ENCODE data around the gene RACK1.

RACK1 gene

GRCh38 chr5:181204826-181205760, 38.6 kb downstream of the RACK1 start, which contains the start of gene TRIM7:
Gene TRIM7 (minus strand): TSS chr5:181205196. CDS start chr5:181205110, 86 bp downstream.
- Histone ChIP-seq H3K36me3 (ENCODE audit: control insufficient read depth, insufficient read depth, low read length) (no peaks in the 10 kb centered on the region), H3K27me3 (ENCODE audit: control insufficient read depth, insufficient read depth, low read length) (peaks cover 57% of the 10 kb centered on the region), H3K9me3 (ENCODE audit: control insufficient read depth, insufficient read depth, low read length) (no peaks in the 10 kb centered on the region), H3K4me1 (ENCODE audit: control insufficient read depth, insufficient read depth, low read length) (peaks cover 11% of the 10 kb centered on the region), H3K4me3 (ENCODE audit: low read depth, low read length) (peak within 1 kb of the TSS; percentile 96), H3K9ac (ENCODE audit: low read depth, low read length) (no peak within 1 kb of the TSS)

DNA sequence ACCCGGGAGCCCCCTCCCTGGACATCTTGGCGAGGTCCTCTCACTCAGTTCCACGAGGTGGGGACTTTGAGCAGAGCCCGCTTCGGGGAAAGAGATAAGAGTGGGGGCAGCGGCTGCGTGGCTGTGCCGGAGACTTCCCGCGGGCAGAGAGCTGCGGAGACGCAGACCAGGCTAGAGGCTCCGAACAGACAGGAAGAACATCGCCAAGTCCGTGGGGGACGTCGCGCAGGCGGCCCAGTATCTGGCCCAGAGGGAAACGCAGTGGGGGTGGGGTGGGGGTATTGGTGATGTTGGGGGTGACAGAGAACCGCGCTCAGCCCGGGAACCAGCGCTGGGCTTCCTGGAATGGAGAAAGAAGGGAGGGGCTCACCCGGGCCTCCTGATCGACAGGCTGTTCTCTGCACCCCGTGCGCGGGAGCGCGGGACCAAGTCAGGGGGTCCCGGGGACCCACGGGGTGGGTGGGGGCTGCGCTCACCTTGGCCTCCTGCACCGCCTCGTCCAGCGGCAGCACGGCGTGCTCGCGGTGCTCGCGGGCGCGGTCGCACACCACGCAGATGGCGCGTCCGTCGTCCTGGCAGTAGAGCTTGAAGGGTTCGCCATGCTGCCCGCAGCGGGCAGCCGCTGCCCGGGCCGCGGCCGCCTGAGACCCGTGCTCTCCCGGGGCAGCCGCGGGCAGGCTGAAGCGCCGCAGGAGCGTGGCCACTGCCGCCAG, 39.4 kb downstream of the RACK1 start:
- H3K9me3 ChIP-seq (ENCODE audit: control insufficient read depth, insufficient read depth, low read length) = no peaks in the 10 kb centered on the region
- H3K9ac ChIP-seq (ENCODE audit: low read depth, low read length) = no peak overlapping the region
- H3K27me3 ChIP-seq (ENCODE audit: control insufficient read depth, insufficient read depth, low read length) = peaks cover 65% of the 10 kb centered on the region
- peaks cover 18% of the 10 kb centered on the region for H3K4me1 ChIP-seq (ENCODE audit: control insufficient read depth, insufficient read depth, low read length)
- H3K36me3 ChIP-seq (ENCODE audit: control insufficient read depth, insufficient read depth, low read length) = no peaks in the 10 kb centered on the region
- H3K4me3 ChIP-seq (ENCODE audit: low read depth, low read length) = peak overlapping the region; percentile 96

DNA sequence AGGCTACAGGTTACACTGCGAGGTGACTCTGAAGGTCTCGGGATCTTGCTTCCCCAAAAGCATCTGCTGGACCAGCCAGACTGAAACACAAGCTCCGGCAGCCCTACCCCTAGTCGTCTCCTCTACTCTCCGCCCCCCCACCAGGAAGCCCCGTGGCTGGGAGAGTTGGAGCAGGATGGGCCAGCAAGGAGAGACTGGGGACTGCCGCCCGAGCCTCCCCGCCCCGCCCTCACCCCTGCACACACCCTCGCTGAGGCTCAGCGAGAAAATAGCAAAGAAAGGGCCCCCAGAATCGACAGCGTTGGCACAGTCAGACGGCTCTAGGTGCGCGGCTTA, 40.0 kb downstream of the RACK1 start:
- Histone ChIP-seq H3K27me3 (ENCODE audit: control insufficient read depth, insufficient read depth, low read length) (peaks cover 66% of the 10 kb centered on the region), H3K36me3 (ENCODE audit: control insufficient read depth, insufficient read depth, low read length) (no peaks in the 10 kb centered on the region), H3K9me3 (ENCODE audit: control insufficient read depth, insufficient read depth, low read length) (no peaks in the 10 kb centered on the region), H3K4me1 (ENCODE audit: control insufficient read depth, insufficient read depth, low read length) (peaks cover 22% of the 10 kb centered on the region), H3K9ac (ENCODE audit: low read depth, low read length) (no peak overlapping the region), H3K4me3 (ENCODE audit: low read depth, low read length) (peak overlapping the region; percentile 96)

- peak overlapping the region; percentile 96 for H3K4me3 ChIP-seq (ENCODE audit: low read depth, low read length)
Measured at GRCh38 chr5:181203093-181203711, 40.5 kb downstream of the RACK1 start.

GRCh38 chr5:181200816-181201215, 42.9 kb downstream of the RACK1 start:
- peaks cover 28% of the 10 kb centered on the region for H3K4me1 ChIP-seq (ENCODE audit: control insufficient read depth, insufficient read depth, low read length)
- H3K36me3 ChIP-seq (ENCODE audit: control insufficient read depth, insufficient read depth, low read length) = no peaks in the 10 kb centered on the region
- H3K4me3 ChIP-seq (ENCODE audit: low read depth, low read length) = no peak overlapping the region
- H3K27me3 ChIP-seq (ENCODE audit: control insufficient read depth, insufficient read depth, low read length) = peaks cover 67% of the 10 kb centered on the region
- H3K9me3 ChIP-seq (ENCODE audit: control insufficient read depth, insufficient read depth, low read length) = no peaks in the 10 kb centered on the region
- no peak overlapping the region for H3K9ac ChIP-seq (ENCODE audit: low read depth, low read length)

More at GRCh38 chr5:181203093-181203711, 40.5 kb downstream of the RACK1 start:
- H3K36me3 ChIP-seq (ENCODE audit: control insufficient read depth, insufficient read depth, low read length) = no peaks in the 10 kb centered on the region
- H3K4me1 ChIP-seq (ENCODE audit: control insufficient read depth, insufficient read depth, low read length) = peaks cover 23% of the 10 kb centered on the region
- no peak overlapping the region for H3K9ac ChIP-seq (ENCODE audit: low read depth, low read length)
- no peaks in the 10 kb centered on the region for H3K9me3 ChIP-seq (ENCODE audit: control insufficient read depth, insufficient read depth, low read length)
- H3K27me3 ChIP-seq (ENCODE audit: control insufficient read depth, insufficient read depth, low read length) = peaks cover 69% of the 10 kb centered on the region

GRCh38 chr5:181199881-181200638, 43.6 kb downstream of the RACK1 start:
- Histone ChIP-seq H3K36me3 (ENCODE audit: control insufficient read depth, insufficient read depth, low read length) (no peaks in the 10 kb centered on the region), H3K9ac (ENCODE audit: low read depth, low read length) (no peak overlapping the region), H3K27me3 (ENCODE audit: control insufficient read depth, insufficient read depth, low read length) (peaks cover 62% of the 10 kb centered on the region), H3K4me3 (ENCODE audit: low read depth, low read length) (no peak overlapping the region), H3K9me3 (ENCODE audit: control insufficient read depth, insufficient read depth, low read length) (no peaks in the 10 kb centered on the region), H3K4me1 (ENCODE audit: control insufficient read depth, insufficient read depth, low read length) (peaks cover 29% of the 10 kb centered on the region)

- H3K4me3 ChIP-seq (ENCODE audit: low read depth, low read length) = no peak overlapping the region
- H3K9ac ChIP-seq (ENCODE audit: low read depth, low read length) = no peak overlapping the region
- H3K4me1 ChIP-seq (ENCODE audit: control insufficient read depth, insufficient read depth, low read length) = peaks cover 29% of the 10 kb centered on the region
- no peaks in the 10 kb centered on the region for H3K36me3 ChIP-seq (ENCODE audit: control insufficient read depth, insufficient read depth, low read length)
- H3K9me3 ChIP-seq (ENCODE audit: control insufficient read depth, insufficient read depth, low read length) = no peaks in the 10 kb centered on the region
- H3K27me3 ChIP-seq (ENCODE audit: control insufficient read depth, insufficient read depth, low read length) = peaks cover 51% of the 10 kb centered on the region
Measured at GRCh38 chr5:181198905-181199519, 44.7 kb downstream of the RACK1 start.

DNA sequence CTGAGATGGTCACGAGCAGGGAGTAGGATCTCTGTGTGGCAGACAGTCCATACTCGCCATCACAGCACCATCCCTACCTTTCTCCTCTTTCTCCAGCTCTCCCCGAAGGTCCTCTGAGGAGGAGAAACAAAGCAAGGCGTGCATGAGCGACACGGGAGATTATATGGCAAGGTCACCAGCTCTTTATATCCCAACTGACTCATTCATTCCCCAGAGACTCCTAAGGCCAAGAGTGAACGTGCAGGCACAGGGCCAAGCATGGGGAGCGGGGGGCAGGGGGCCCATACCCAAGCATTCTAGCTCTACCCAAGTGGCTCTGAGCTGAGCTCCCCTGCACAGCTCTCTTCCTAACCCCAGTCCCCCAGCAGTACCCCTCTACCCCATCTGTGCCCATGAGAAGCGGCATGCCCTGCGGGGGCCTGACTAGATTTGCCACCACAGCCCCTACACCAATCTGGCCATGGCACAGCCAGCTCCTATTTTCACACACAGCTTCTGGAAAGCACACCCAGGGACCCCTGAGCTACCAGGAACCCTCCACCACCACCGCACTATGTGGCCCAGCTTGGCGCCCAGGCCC, 45.5 kb downstream of the RACK1 start:
- H3K4me3 ChIP-seq (ENCODE audit: low read depth, low read length) = no peak overlapping the region
- H3K9ac ChIP-seq (ENCODE audit: low read depth, low read length) = no peak overlapping the region
- H3K27me3 ChIP-seq (ENCODE audit: control insufficient read depth, insufficient read depth, low read length) = peaks cover 44% of the 10 kb centered on the region
- no peaks in the 10 kb centered on the region for H3K36me3 ChIP-seq (ENCODE audit: control insufficient read depth, insufficient read depth, low read length)
- no peaks in the 10 kb centered on the region for H3K9me3 ChIP-seq (ENCODE audit: control insufficient read depth, insufficient read depth, low read length)
- H3K4me1 ChIP-seq (ENCODE audit: control insufficient read depth, insufficient read depth, low read length) = peaks cover 29% of the 10 kb centered on the region

GRCh38 chr5:181197326-181197951, 46.3 kb downstream of the RACK1 start:
- peaks cover 29% of the 10 kb centered on the region for H3K4me1 ChIP-seq (ENCODE audit: control insufficient read depth, insufficient read depth, low read length)
- no peak overlapping the region for H3K4me3 ChIP-seq (ENCODE audit: low read depth, low read length)
- H3K9ac ChIP-seq (ENCODE audit: low read depth, low read length) = no peak overlapping the region
- peaks cover 46% of the 10 kb centered on the region for H3K27me3 ChIP-seq (ENCODE audit: control insufficient read depth, insufficient read depth, low read length)
- H3K9me3 ChIP-seq (ENCODE audit: control insufficient read depth, insufficient read depth, low read length) = no peaks in the 10 kb centered on the region
- H3K36me3 ChIP-seq (ENCODE audit: control insufficient read depth, insufficient read depth, low read length) = no peaks in the 10 kb centered on the region

- peaks cover 39% of the 10 kb centered on the region for H3K27me3 ChIP-seq (ENCODE audit: control insufficient read depth, insufficient read depth, low read length)
- H3K4me1 ChIP-seq (ENCODE audit: control insufficient read depth, insufficient read depth, low read length) = peaks cover 21% of the 10 kb centered on the region
- H3K4me3 ChIP-seq (ENCODE audit: low read depth, low read length) = no peak overlapping the region
- no peaks in the 10 kb centered on the region for H3K9me3 ChIP-seq (ENCODE audit: control insufficient read depth, insufficient read depth, low read length)
- H3K36me3 ChIP-seq (ENCODE audit: control insufficient read depth, insufficient read depth, low read length) = no peaks in the 10 kb centered on the region
- H3K9ac ChIP-seq (ENCODE audit: low read depth, low read length) = no peak overlapping the region
Measured at GRCh38 chr5:181195249-181195761, 48.4 kb downstream of the RACK1 start.
